Activated CD4-positive, alpha-beta T cell treated with anti-CD3 and anti-CD28 coated beads for 36 hours (primary cell): Measurements from ENCODE around the gene GGACT. TPM values are rescaled to one million over a fixed set of nuclear protein-coding genes. Genes with fewer than 3 reads are reported as not detected.
A peak's percentile ranks its signal among the peaks of the same experiment; 100 is the strongest.

ENCODE experiments used
- ATAC-seq: fragments of 200-7000 bp; cut with Tn5 transposase; one replicate; pipeline ENCODE4 v1.10.0; 2021; ENCODE audit warnings: mild to moderate bottlenecking, moderate library complexity
- CTCF ChIA-PET: fragments of 350-600 bp; sonication (Branson Sonifier 250); formaldehyde crosslinking; loops from one replicate; lab custom pipeline; 2021; ENCODE audit warnings: antibody characterized with exemption; lab: Charles Lee
- POLR2A ChIA-PET: fragments of 350-600 bp; sonication (Branson Sonifier 250); formaldehyde crosslinking; loops from one replicate; lab custom pipeline; 2021; ENCODE audit warnings: antibody characterized with exemption, inconsistent platforms; lab: Charles Lee
- DNase-seq: peaks from one replicate; pipeline ENCODE4 v3.0.0-alpha.2; 2020
- H3K27ac Mint-ChIP-seq: one replicate; pipeline ENCODE4 v1.8.0; 2021; ENCODE audit warnings: mixed read lengths
- H3K27me3 Mint-ChIP-seq: one replicate; pipeline ENCODE4 v1.8.0; 2021; ENCODE audit warnings: mixed read lengths
- H3K36me3 Mint-ChIP-seq: one replicate; pipeline ENCODE4 v1.8.0; 2021; ENCODE audit warnings: low read depth, mixed read lengths
- H3K4me1 Mint-ChIP-seq: one replicate; pipeline ENCODE4 v1.8.0; 2021; ENCODE audit warnings: mixed read lengths
- H3K4me3 Mint-ChIP-seq: one replicate; pipeline ENCODE4 v1.8.0; 2021; ENCODE audit warnings: mild to moderate bottlenecking, moderate library complexity, mixed read lengths
- H3K9me3 Mint-ChIP-seq: one replicate; pipeline ENCODE4 v1.8.0; 2021; ENCODE audit warnings: low read depth, mixed read lengths
- intact Hi-C, 2 experiments: fragments of 100-400 bp; cut with DNase I in 1 of 2; cut with micrococcal nuclease in 1 of 2; formaldehyde crosslinking; loops; one replicate each; pipeline versions ENCODE4 v1.14.2 to v1.15.1; 2022 to 2024; cut with DNase I, micrococcal nuclease
- total RNA-seq, 2 experiments: library from RNA; stranded (reverse); gene quantifications; one replicate each; pipeline ENCODE4 v1.2.3, GENCODE V29; 2021

Gene GGACT
- total RNA-seq, 2 experiments from 2014 or later: 6.8 to 7.0 TPM

DNA sequence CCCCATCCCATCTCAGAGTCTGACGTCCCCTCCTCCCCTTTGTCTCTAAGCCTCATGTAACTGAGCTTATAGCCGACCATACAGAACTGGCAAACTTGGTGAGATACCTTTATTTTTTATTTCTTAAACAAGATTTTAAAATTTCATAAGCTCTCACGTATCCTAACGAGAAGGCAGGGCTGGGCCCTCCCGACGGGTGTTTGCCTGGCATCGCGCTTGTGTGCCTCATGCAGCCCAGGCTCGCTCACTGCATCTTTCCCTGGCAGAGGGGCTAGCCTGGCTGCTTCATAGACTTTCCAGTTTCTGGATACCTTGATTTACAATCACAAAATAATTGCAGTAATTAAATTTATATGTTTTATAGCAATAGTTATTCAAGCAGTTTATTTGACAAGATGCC, 69.0 kb downstream of the GGACT start:
- H3K9me3 Mint-ChIP-seq: no peaks in the 10 kb centered on the region
- ATAC-seq: no peak
- intact Hi-C loops: loop anchor here in 1 of 2 experiments (10.0 kb wide), 1 partner anchor 535 kb away; the partner anchor contains the start of gene ZIC2
- CTCF ChIA-PET: interaction anchor here (0.6 kb wide), 1 partner anchor 58 kb away, joined by 3 read pairs; no protein-coding TSS in a partner anchor
- no peak for DNase-seq
- POLR2A ChIA-PET: no interaction called here
- no peak overlapping the region for H3K27ac Mint-ChIP-seq
- H3K27me3 Mint-ChIP-seq: no peaks in the 10 kb centered on the region
- H3K4me1 Mint-ChIP-seq: peaks cover 14% of the 10 kb centered on the region
- no peak overlapping the region for H3K4me3 Mint-ChIP-seq
- no peaks in the 10 kb centered on the region for H3K36me3 Mint-ChIP-seq

DNA sequence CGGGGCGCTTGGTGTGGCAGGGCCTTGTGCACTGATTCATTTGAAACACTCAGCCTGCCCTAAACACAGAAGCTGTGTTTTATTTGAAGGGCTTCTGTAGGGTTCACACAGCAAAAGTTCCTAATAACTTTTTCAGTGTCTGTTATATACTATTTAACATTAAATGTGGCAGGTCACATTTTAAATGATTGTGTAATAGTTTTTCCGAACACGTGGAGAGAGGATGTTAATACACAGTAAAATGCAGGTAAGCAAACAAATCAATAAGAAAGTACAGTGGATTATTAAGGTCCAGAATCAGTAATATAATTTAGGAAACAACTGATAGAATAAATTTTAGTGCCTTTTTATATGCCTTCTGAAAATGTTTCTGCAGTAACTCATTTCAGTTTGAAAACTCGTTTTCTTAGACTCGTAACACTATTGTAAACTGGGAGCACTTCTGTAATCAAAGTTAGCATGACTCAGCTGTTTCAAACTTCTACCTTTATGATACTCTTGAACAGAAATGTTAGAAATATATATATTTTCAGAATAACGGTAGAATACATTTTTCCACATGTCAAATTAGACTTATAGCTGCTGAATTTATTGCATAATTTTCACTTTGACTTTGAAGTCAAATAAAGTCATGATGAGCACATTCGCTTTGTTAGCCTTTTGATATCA, 70.1 kb downstream of the GGACT start:
- H3K27ac Mint-ChIP-seq: no peak overlapping the region
- H3K36me3 Mint-ChIP-seq: no peaks in the 10 kb centered on the region
- no peaks in the 10 kb centered on the region for H3K9me3 Mint-ChIP-seq
- H3K4me3 Mint-ChIP-seq: no peak overlapping the region
- H3K4me1 Mint-ChIP-seq: peaks cover 14% of the 10 kb centered on the region
- H3K27me3 Mint-ChIP-seq: no peaks in the 10 kb centered on the region
- ATAC-seq (no peak), DNase-seq (no peak)
- CTCF ChIA-PET: interaction anchor here (0.6 kb wide), 1 partner anchor 67 kb away, joined by 3 read pairs; no protein-coding TSS in a partner anchor
- intact Hi-C loops: loop anchor here in 1 of 2 experiments (10.0 kb wide), 1 partner anchor 534 kb away; the partner anchor contains the start of gene ZIC2
- POLR2A ChIA-PET: no interaction called here

DNA sequence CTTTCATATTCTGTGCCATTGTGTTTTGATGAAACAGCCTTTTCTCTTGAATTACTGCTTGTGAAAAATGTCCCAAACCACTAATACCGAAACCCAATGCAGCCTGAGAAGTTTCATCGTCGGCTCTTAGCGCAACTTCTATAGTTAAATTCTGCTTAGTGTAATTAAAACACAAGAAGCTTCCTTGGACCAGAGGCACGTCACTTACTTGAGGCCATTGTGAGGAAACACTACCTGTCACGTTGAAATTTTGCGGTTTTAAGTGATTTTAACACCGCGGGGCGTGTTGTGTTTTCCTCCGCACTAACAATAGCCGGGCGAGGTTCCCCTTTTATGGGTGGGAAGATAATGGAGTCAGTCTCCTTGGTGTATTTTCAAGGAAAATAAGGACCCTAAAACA, 70.9 kb downstream of the GGACT start:
- ATAC-seq (peak; percentile 51), DNase-seq (peak; percentile 17)
- Mint-ChIP-seq H3K4me3 (no peak overlapping the region), H3K4me1 (peaks cover 14% of the 10 kb centered on the region), H3K27ac (no peak overlapping the region), H3K27me3 (no peaks in the 10 kb centered on the region), H3K36me3 (no peaks in the 10 kb centered on the region), H3K9me3 (no peaks in the 10 kb centered on the region)
- POLR2A ChIA-PET: no interaction called here
- CTCF ChIA-PET: interaction anchor here (0.6 to 1.8 kb wide), 5 partner anchors 10 to 1011 kb away, joined by 3 to 6 read pairs (median 3); no protein-coding TSS in a partner anchor
- intact Hi-C loops: loop anchor here (1.0 to 10.0 kb wide), 2 partner anchors 307 to 533 kb away; partner anchors contain the start of gene ZIC2 (in 1 of the 2)

DNA sequence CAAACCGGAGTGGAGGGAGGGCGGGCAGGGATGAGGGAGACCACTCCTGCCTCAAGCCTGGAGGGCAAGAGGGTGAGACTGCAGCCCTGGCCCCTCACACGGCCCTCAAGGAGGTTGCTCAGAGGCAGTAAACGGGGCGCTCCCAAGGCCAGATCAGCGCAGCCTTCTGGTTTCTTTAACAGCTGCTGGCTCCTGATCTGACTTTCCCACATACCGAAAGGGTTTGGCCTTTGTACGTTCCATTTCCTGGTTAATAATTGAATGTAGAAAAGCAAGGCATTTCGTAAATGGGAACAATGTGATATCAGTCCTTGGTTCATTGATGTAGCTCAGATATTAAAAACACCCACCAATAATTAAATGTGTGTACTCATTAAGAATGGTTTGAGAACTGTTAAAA, 71.5 kb downstream of the GGACT start:
- POLR2A ChIA-PET: no interaction called here
- peaks cover 14% of the 10 kb centered on the region for H3K4me1 Mint-ChIP-seq
- DNase-seq: no peak
- ATAC-seq: no peak
- no peak overlapping the region for H3K27ac Mint-ChIP-seq
- intact Hi-C loops: loop anchor here (1.0 to 10.0 kb wide), 2 partner anchors 307 to 532 kb away; partner anchors contain the start of gene ZIC2 (in 1 of the 2)
- no peak overlapping the region for H3K4me3 Mint-ChIP-seq
- H3K27me3 Mint-ChIP-seq: no peaks in the 10 kb centered on the region
- no peaks in the 10 kb centered on the region for H3K36me3 Mint-ChIP-seq
- H3K9me3 Mint-ChIP-seq: no peaks in the 10 kb centered on the region
- CTCF ChIA-PET: interaction anchor here (0.6 to 1.8 kb wide), 6 partner anchors 10 to 1011 kb away, joined by 3 to 6 read pairs (median 3); no protein-coding TSS in a partner anchor

DNA sequence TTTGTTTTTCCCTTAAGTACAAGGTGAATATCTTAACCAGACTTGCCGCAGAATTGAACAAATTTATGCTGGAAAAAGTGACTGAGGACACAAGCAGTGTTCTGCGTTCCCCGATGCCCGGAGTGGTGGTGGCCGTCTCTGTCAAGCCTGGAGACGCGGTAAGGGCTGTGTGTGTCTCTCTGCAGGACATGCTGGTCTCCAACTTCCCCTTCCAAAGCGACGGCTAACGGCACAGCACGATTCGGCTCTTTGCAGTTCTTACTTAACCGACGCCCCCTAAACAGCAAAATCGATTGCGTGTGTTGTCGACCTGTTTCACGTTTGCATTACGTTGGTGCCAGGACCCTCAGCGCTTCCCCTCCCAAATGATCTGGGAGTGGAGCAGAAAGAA, 73.2 kb downstream of the GGACT start:
- Mint-ChIP-seq H3K9me3 (no peaks in the 10 kb centered on the region), H3K27ac (no peak overlapping the region), H3K27me3 (no peaks in the 10 kb centered on the region), H3K36me3 (no peaks in the 10 kb centered on the region), H3K4me3 (no peak overlapping the region), H3K4me1 (peaks cover 10% of the 10 kb centered on the region)
- POLR2A ChIA-PET: no interaction called here
- no peak for ATAC-seq
- CTCF ChIA-PET: interaction anchor here (0.6 to 3.1 kb wide), 32 partner anchors 9 to 859 kb away, joined by 3 to 22 read pairs (median 3); partner anchors contain the start of gene PCCA
- no peak for DNase-seq
- intact Hi-C loops: loop anchor here (1.0 to 10.0 kb wide), 3 partner anchors 281 to 599 kb away; partner anchors contain the start of gene ZIC2 (in 1 of the 2)

DNA sequence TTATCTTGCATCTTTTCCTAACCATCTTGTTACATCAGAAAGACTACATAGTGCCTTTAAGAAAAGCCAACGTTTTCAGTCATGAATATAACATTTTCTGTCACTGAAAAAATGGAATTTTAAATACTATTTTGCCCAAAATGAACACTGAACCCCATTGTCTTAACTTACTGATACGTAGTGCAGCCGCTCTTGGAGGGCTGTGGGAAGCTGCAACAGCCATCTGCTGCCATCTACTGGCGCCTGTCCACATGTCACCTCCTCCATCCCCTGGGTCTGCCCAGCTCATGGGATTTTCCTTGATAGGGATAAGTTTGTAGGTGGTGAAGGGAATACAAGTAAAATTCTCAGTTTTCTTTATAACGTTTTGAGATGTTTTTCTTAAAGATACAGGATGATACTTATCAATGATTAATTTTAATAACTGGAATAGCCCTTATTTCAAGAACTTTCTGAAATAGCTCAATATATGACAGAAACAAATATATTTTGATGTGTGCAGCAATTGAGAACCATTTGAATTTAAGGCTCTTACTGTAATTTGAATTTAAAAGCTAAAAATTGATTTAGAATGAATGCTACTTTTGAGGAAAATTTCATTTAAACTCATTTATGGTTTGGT, 73.7 kb downstream of the GGACT start:
- ATAC-seq (peak; percentile 94), DNase-seq (peak; percentile 86)
- ChIA-PET CTCF (interaction anchor here (0.5 to 3.1 kb wide), 33 partner anchors 9 to 858 kb away, joined by 3 to 22 read pairs (median 3); partner anchors contain the start of gene PCCA), POLR2A (no interaction called here)
- intact Hi-C loops: loop anchor here (1.0 to 10.0 kb wide), 7 partner anchors 280 to 1073 kb away; partner anchors contain the start of gene ZIC2 (in 1 of the 2)
- Mint-ChIP-seq H3K27me3 (peaks cover 2% of the 10 kb centered on the region), H3K36me3 (no peaks in the 10 kb centered on the region), H3K4me3 (no peak overlapping the region), H3K4me1 (peaks cover 10% of the 10 kb centered on the region), H3K9me3 (no peaks in the 10 kb centered on the region), H3K27ac (no peak overlapping the region)

DNA sequence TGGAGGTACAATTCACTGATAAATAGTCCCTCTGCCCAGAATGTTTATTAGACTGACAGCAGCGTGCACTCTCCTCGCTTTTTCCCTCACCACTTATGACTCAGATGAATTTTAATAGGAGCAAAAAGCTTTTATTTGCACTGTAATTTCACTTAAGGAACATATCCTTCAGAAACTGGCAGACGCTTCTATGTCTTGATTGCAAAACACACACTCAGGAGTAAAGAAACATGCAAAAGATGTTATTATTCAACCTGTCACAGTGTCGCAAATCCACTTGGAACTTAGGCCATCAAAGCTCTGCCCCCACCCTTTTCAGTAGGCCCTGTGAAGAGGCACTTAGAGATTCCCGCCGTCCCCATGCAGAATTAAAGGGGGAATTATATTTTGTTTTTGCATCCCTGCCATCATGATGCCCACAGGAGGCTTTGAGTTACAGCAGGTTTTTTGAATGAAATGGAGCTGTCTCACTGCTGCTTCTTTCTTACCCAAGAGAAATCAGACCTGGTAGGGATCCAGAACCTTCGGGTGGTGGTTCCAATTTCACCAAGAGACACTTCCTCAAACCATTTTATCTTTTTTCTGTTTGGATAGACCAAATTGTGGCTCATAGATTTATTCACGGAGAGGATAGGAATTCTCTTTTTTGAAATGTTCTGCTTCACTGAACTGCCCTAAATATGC, 74.5 kb downstream of the GGACT start:
- POLR2A ChIA-PET: no interaction called here
- no peaks in the 10 kb centered on the region for H3K36me3 Mint-ChIP-seq
- CTCF ChIA-PET: interaction anchor here (0.5 to 3.1 kb wide), 19 partner anchors 10 to 858 kb away, joined by 3 to 22 read pairs (median 4); no protein-coding TSS in a partner anchor
- H3K27me3 Mint-ChIP-seq: peaks cover 4% of the 10 kb centered on the region
- ATAC-seq: no peak
- intact Hi-C loops: loop anchor here (1.0 to 10.0 kb wide), 7 partner anchors 279 to 1072 kb away; partner anchors contain the start of gene ZIC2 (in 1 of the 2)
- no peaks in the 10 kb centered on the region for H3K9me3 Mint-ChIP-seq
- no peak for DNase-seq
- peaks cover 10% of the 10 kb centered on the region for H3K4me1 Mint-ChIP-seq
- no peak overlapping the region for H3K27ac Mint-ChIP-seq
- no peak overlapping the region for H3K4me3 Mint-ChIP-seq

DNA sequence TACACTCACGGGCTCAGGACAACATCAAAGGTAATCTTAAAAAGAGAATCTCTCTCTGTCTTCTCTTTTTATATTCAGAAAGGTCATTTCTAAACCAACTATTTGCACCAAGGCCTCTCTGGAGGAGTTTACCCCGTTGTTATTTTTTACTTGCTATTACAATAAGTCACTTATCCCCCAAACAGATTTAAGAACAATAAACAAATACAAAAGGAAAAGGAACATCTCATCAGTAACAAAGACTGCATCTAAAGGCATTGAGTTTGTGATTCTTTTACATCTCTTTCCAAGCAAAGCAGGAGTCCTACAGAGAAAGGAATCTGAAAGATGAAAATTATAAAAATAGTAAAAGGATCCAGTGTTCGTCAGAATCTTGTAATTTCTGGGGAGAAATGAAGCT, 75.4 kb downstream of the GGACT start:
- Mint-ChIP-seq H3K36me3 (no peaks in the 10 kb centered on the region), H3K27me3 (peaks cover 5% of the 10 kb centered on the region), H3K27ac (no peak overlapping the region), H3K4me1 (peaks cover 9% of the 10 kb centered on the region), H3K9me3 (no peaks in the 10 kb centered on the region), H3K4me3 (no peak overlapping the region)
- CTCF ChIA-PET: interaction anchor here (1.2 to 3.1 kb wide), 3 partner anchors 280 to 857 kb away, joined by 3 to 19 read pairs (median 4); no protein-coding TSS in a partner anchor
- no peak for DNase-seq
- POLR2A ChIA-PET: no interaction called here
- ATAC-seq: no peak
- intact Hi-C loops: loop anchor here (5.0 to 10.0 kb wide), 3 partner anchors 521 to 1071 kb away; partner anchors contain the start of gene ZIC2 (in 1 of the 2)

DNA sequence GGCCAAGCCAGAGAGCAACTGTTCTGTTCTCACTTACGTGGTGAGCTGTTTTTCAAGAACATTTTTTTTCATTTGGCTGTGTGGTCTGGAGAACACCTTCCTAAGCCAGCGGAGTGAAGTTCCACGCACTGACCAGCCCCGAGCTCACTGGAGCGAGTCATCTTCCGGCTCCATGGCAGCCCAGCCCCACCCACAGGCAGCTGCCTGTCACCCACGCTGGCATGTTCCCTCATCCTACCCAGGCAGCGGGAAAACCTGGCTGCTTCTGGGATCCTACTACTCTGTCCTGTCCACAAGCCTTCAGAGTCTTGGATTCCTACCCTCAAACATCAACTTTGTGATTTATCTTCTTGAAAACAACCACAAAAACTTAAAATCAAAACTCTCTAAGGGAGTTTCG, 76.2 kb downstream of the GGACT start:
- CTCF ChIA-PET: interaction anchor here (0.7 to 1.6 kb wide), 2 partner anchors 279 to 612 kb away, joined by 3 to 4 read pairs; no protein-coding TSS in a partner anchor
- peaks cover 6% of the 10 kb centered on the region for H3K4me1 Mint-ChIP-seq
- no peaks in the 10 kb centered on the region for H3K36me3 Mint-ChIP-seq
- H3K27me3 Mint-ChIP-seq: peaks cover 5% of the 10 kb centered on the region
- ATAC-seq (no peak), DNase-seq (no peak)
- no peak overlapping the region for H3K4me3 Mint-ChIP-seq
- no peaks in the 10 kb centered on the region for H3K9me3 Mint-ChIP-seq
- POLR2A ChIA-PET: interaction anchor here (0.6 kb wide), 1 partner anchor 857 kb away, joined by 4 read pairs; no protein-coding TSS in a partner anchor
- no peak overlapping the region for H3K27ac Mint-ChIP-seq
- intact Hi-C loops: loop anchor here (5.0 to 10.0 kb wide), 3 partner anchors 520 to 1070 kb away; partner anchors contain the start of gene ZIC2 (in 1 of the 2)

DNA sequence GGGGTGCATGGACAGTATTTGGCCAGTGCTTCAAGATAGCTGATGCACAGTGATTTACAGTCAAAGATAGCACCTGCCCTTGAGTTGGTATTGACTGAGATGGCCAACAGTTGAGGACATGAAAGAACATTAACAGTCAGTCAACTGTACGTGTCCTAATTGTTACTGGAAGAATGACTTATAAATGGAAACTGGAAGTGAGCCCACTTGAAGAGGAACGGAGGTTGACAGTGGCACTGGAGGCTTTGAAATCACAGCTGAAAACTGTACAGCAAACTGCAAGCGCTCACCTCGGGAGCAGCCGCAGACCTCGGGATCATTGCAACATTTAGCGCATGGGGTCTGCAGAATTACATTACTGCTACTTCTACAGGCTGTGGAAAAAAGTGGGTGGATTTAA, 77.1 kb downstream of the GGACT start:
- ChIA-PET CTCF (interaction anchor here (0.7 kb wide), 1 partner anchor 281 kb away, joined by 3 read pairs; no protein-coding TSS in a partner anchor), POLR2A (no interaction called here)
- Mint-ChIP-seq H3K9me3 (no peaks in the 10 kb centered on the region), H3K4me3 (no peak overlapping the region), H3K4me1 (peaks cover 13% of the 10 kb centered on the region), H3K27me3 (peaks cover 5% of the 10 kb centered on the region), H3K27ac (no peak overlapping the region), H3K36me3 (no peaks in the 10 kb centered on the region)
- DNase-seq: no peak
- no peak for ATAC-seq
- intact Hi-C loops: loop anchor here (5.0 to 10.0 kb wide), 3 partner anchors 519 to 1069 kb away; partner anchors contain the start of gene ZIC2 (in 1 of the 2)
